HCT116 (cell line): ENCODE data around the gene GPX8. TPM values are rescaled to one million over a fixed set of nuclear protein-coding genes. Genes with fewer than 3 reads are reported as not detected.

Source experiments
- ATAC-seq: fragments of 200-7000 bp; cut with Tn5 transposase; 2 replicates; pipeline ENCODE4 v1.9.1; 2020; ENCODE audit warnings: mild to moderate bottlenecking, moderate library complexity
- BruUV-seq: library from RNA; stranded (reverse); fragments of 400-500 nt; replicated peaks from 2 replicates; lab custom pipeline; 2021; lab: Mats Ljungman, UMichigan
- CTCF ChIA-PET: fragments of 300-600 bp; sonication (Branson Sonifier 250); formaldehyde crosslinking; loops from one replicate; lab custom pipeline; 2021; ENCODE audit warnings: antibody characterized with exemption; lab: Charles Lee
- POLR2A ChIA-PET: fragments of 300-600, 350-600 bp; sonication (Branson Sonifier 250); formaldehyde crosslinking; loops from one replicate; lab custom pipeline; 2021; ENCODE audit warnings: antibody characterized with exemption; lab: Charles Lee
- RAD21 ChIA-PET, 2 experiments: fragments of 300-600 bp; sonication (Branson Sonifier 250); formaldehyde crosslinking; loops; one replicate each; lab custom pipeline; 2023; ENCODE audit warnings: low total read pairs in 2 of 2; ENCODE audit not compliant: uncharacterized antibody in 2 of 2, unreplicated experiment in 2 of 2, low non-redundant PET in 1 of 2; lab: Charles Lee
- DNase-seq: peaks from one replicate; pipeline ENCODE4 v3.0.0-alpha.2; 2010; ENCODE audit warnings: low read depth, low spot score
- H2AFZ ChIP-seq: fragments of 200-600 bp; shearing (Covaris generic), sonication (generic); 2 replicates; pipeline ENCODE4 v1.6.1; 2017; ENCODE audit warnings: low read depth, mixed run types, mixed read lengths, antibody characterized with exemption, low read length; ENCODE audit not compliant: poor library complexity, severe bottlenecking
- H3K27ac ChIP-seq: 2 replicates; pipeline ENCODE4 v1.5.1; 2012; ENCODE audit warnings: low read depth, low read length
- H3K27me3 ChIP-seq: fragments of 200-600 bp; sonication (generic); 2 replicates; pipeline ENCODE4 v1.6.1; 2016; ENCODE audit warnings: mixed run types, low read length, mixed read lengths; ENCODE audit not compliant: insufficient read depth
- H3K36me3 ChIP-seq, 2 experiments: fragments of 200-500 bp in 1 of 2; fragments of 200-600 bp in 1 of 2; sonication (Bioruptor generic) in 1 of 2; sonication (generic) in 1 of 2; 2 replicates each; pipeline versions ENCODE4 v1.5.1 to v1.6.1; 2014 to 2016; ENCODE audit warnings: low read length in 2 of 2, inconsistent platforms in 1 of 2, mixed read lengths in 1 of 2, mixed run types in 1 of 2; ENCODE audit not compliant: insufficient read depth in 2 of 2, control insufficient read depth in 1 of 2
- H3K4me1 ChIP-seq, 2 experiments: fragments of 200-600 bp in 1 of 2; sonication (generic) in 1 of 2; 2 replicates each; pipeline versions ENCODE4 v1.5.1 to v1.6.1; 2012 to 2017; ENCODE audit warnings: low read length in 2 of 2, inconsistent platforms in 1 of 2, mild to moderate bottlenecking in 1 of 2, mixed read lengths in 1 of 2, mixed run types in 1 of 2, moderate library complexity in 1 of 2; ENCODE audit not compliant: insufficient read depth in 2 of 2, control insufficient read depth in 1 of 2
- H3K4me2 ChIP-seq: fragments of 200-600 bp; sonication (generic); 2 replicates; pipeline ENCODE4 v1.6.1; 2017; ENCODE audit warnings: mixed run types, low read length, mixed read lengths
- H3K4me3 ChIP-seq, 2 experiments: fragments of 200-600 bp in 1 of 2; sonication (generic) in 1 of 2; replicated peaks in 1 of 2; 2 replicates each; pipeline ENCODE4 v1.5.1; 2011 to 2016; ENCODE audit warnings: low read length in 2 of 2, control low read depth in 1 of 2, low read depth in 1 of 2, mild to moderate bottlenecking in 1 of 2, mixed read lengths in 1 of 2, mixed run types in 1 of 2
- H3K79me2 ChIP-seq: fragments of 200-600 bp; sonication (generic); 2 replicates; pipeline ENCODE4 v1.6.1; 2017; ENCODE audit warnings: mild to moderate bottlenecking, mixed run types, low read length, moderate library complexity, mixed read lengths; ENCODE audit not compliant: insufficient read depth
- H3K9ac ChIP-seq: fragments of 200-600 bp; sonication (generic); 2 replicates; pipeline ENCODE4 v1.6.1; 2016; ENCODE audit warnings: low read length, mixed read lengths
- H3K9me2 ChIP-seq: fragments of 200-600 bp; sonication (generic), shearing (Covaris generic); 2 replicates; pipeline ENCODE4 v1.6.1; 2017; ENCODE audit warnings: mixed run types, mild to moderate bottlenecking, moderate library complexity; ENCODE audit not compliant: insufficient read depth
- H3K9me3 ChIP-seq, 2 experiments: fragments of 200-500 bp in 1 of 2; fragments of 200-600 bp in 1 of 2; sonication (Bioruptor generic) in 1 of 2; sonication (generic) in 1 of 2; 2 replicates each; pipeline ENCODE4 v1.6.1; 2014 to 2017; ENCODE audit warnings: low read length in 2 of 2, mixed read lengths in 2 of 2, inconsistent platforms in 1 of 2, low read depth in 1 of 2, mild to moderate bottlenecking in 1 of 2, mixed run types in 1 of 2, moderate library complexity in 1 of 2; ENCODE audit not compliant: control insufficient read depth in 1 of 2, insufficient read depth in 1 of 2
- H4K20me1 ChIP-seq: fragments of 200-600 bp; sonication (generic), shearing (Covaris generic); 2 replicates; pipeline ENCODE4 v1.6.1; 2017; ENCODE audit warnings: mixed run types, mild to moderate bottlenecking, moderate library complexity; ENCODE audit not compliant: insufficient read depth
- CEBPB ChIP-seq: IDR thresholded peaks from 2 replicates; pipeline ENCODE4 v1.6.1; 2012; ENCODE audit warnings: low read depth
- EGR1 ChIP-seq: IDR thresholded peaks from 2 replicates; pipeline ENCODE4 v1.6.1; 2012; ENCODE audit warnings: low read depth
- POLR2A ChIP-seq: IDR thresholded peaks from 2 replicates; pipeline ENCODE4 v1.7.0; 2011; ENCODE audit warnings: borderline replicate concordance; ENCODE audit not compliant: insufficient read depth, insufficient read length; ENCODE audit errors: extremely low read depth
- RAD21 ChIP-seq: IDR thresholded peaks from 2 replicates; pipeline ENCODE4 v1.6.1; 2012; ENCODE audit warnings: low read depth, mild to moderate bottlenecking
- SP1 ChIP-seq: IDR thresholded peaks from 2 replicates; pipeline ENCODE4 v1.6.1; 2012; ENCODE audit warnings: low read depth
- TCF7L2 ChIP-seq: IDR thresholded peaks from 2 replicates; pipeline ENCODE4 v1.7.0; 2011; ENCODE audit warnings: borderline replicate concordance, inconsistent platforms; ENCODE audit not compliant: insufficient read depth, insufficient read length; ENCODE audit errors: extremely low read depth
- YY1 ChIP-seq: IDR thresholded peaks from 2 replicates; pipeline ENCODE4 v1.6.1; 2011; ENCODE audit warnings: low read length, low read depth, moderate library complexity, mild to moderate bottlenecking; ENCODE audit not compliant: insufficient replicate concordance; ENCODE audit errors: extremely low read depth
- ZFX ChIP-seq: fragments of 450-650 bp; IDR thresholded peaks from 2 replicates; pipeline ENCODE4 v1.6.1; 2017
- intact Hi-C: fragments of 100-400 bp; cut with micrococcal nuclease; formaldehyde crosslinking; loops from 2 replicates; pipeline ENCODE4 v1.10.0; 2022
- total RNA-seq: library from RNA; stranded (reverse); gene quantifications from one replicate; pipeline ENCODE4 v1.2.1, GENCODE V29; 2021; ENCODE audit not compliant: unreplicated experiment
- TF ChIP-seq, protein P1 (sequence below), 3 experiments: fragments of 200-600 bp in 1 of 3; sonication (generic) in 1 of 3; IDR thresholded peaks in 2 of 3; conservative IDR thresholded peaks in 1 of 3; 2 replicates each; pipeline ENCODE4 v1.5.1; 2012 to 2017; ENCODE audit warnings: low read depth in 2 of 3, low read length in 2 of 3, antibody characterized with exemption in 1 of 3, borderline replicate concordance in 1 of 3, control low read depth in 1 of 3, mild to moderate bottlenecking in 1 of 3, mixed read lengths in 1 of 3, mixed run types in 1 of 3, moderate library complexity in 1 of 3; ENCODE audit not compliant: insufficient read depth in 1 of 3
- TF ChIP-seq, protein P2 (sequence below): IDR thresholded peaks from 2 replicates; pipeline ENCODE4 v1.6.1; 2011; ENCODE audit warnings: mild to moderate bottlenecking, low read length, moderate library complexity; ENCODE audit not compliant: insufficient replicate concordance; ENCODE audit errors: extremely low read depth

The GPX8 gene
- total RNA-seq, 1 experiment from 2014 or later: 36.5 TPM

DNA sequence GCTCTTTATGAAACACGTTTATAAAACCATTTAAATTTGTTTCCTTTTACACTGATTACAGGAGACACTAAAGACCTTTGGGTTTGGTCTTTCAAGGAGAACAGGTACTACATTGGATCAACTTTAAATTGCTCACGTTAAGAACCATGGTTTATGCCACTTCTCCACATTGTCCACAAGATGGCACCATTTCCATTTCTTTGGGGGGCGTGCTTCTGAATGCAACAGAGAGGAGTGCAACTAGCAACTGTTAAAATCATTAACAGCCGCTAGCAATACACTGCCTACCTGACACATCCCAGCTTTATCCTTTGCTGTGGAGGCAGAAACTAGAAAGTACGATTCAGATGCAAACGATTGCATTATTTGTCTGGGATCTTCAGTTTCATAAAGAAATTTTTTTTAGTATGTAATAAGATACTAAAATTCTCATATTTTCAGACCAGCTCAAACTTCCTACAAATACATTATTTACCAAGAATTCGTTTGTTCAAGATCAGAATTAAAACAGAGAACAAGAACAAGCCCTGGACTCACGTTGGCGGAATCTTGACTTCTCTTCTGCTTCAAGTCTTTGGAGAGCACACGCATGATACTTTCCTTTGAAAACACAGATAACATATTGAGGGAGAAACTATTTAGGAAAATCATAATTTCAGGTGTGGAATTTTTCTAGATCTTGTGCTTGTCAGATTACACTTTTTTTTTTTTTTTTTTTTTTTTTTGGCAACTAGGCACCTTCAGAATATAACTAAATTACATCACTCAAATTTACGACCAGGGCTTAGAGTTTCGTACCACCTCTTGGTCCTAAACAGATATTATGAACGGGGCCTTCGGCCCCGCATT lies 12.3 kb downstream of the GPX8 start:
- Histone ChIP-seq H3K79me2 (no peaks in the 10 kb centered on the region), H3K27me3 (no peaks in the 10 kb centered on the region), H3K9me2 (no peaks in the 10 kb centered on the region), H4K20me1 (no peaks in the 10 kb centered on the region; the same call in 1 of the 2 replicates), H3K9me3 (no peaks in the 10 kb centered on the region), H3K9ac (0 out of 2 replicates have a peak overlapping the region, but pooled peaks have one; percentile 11), H3K4me1 (peaks cover 14 to 37% of the 10 kb centered on the region in 2 experiments; a peak in 3 of 4 replicates), H3K4me3 (peak overlapping the region; percentile 33 to 49), H3K36me3 (no peaks in the 10 kb centered on the region), H3K27ac (no peak overlapping the region), H3K4me2 (peak overlapping the region; percentile 85), H2AFZ (peak overlapping the region; percentile 96)
- peak; percentile 42 for ATAC-seq
- RAD21 ChIA-PET: interaction anchor here in 1 of 2 experiments (0.9 kb wide), 1 partner anchor 236 kb away, joined by 4 read pairs; no protein-coding TSS in a partner anchor
- peak; percentile 85 for DNase-seq
- POLR2A ChIA-PET: interaction anchor here (1.1 kb wide), 1 partner anchor 13 kb away, joined by 3 read pairs; the partner anchor contains the start of gene GPX8
- no TSS peak for BruUV-seq
- CTCF ChIA-PET: interaction anchor here (0.9 to 3.3 kb wide), 5 partner anchors 13 to 1028 kb away, joined by 3 to 16 read pairs (median 14); partner anchors contain the start of genes CCNO and GPX8
- intact Hi-C loops: loop anchor here (1.0 to 10.0 kb wide), 8 partner anchors 55 to 1029 kb away; partner anchors contain the start of genes DHX29, IL6ST, MCIDAS and MTREX
- TF ChIP-seq POLR2A (no peak), TCF7L2 (no peak), SP1 (no peak), EGR1 (no peak), CEBPB (no peak), YY1 (no peak), RAD21 (peak; percentile 94), ZFX (no peak)
- TF ChIP-seq, protein P1, sequence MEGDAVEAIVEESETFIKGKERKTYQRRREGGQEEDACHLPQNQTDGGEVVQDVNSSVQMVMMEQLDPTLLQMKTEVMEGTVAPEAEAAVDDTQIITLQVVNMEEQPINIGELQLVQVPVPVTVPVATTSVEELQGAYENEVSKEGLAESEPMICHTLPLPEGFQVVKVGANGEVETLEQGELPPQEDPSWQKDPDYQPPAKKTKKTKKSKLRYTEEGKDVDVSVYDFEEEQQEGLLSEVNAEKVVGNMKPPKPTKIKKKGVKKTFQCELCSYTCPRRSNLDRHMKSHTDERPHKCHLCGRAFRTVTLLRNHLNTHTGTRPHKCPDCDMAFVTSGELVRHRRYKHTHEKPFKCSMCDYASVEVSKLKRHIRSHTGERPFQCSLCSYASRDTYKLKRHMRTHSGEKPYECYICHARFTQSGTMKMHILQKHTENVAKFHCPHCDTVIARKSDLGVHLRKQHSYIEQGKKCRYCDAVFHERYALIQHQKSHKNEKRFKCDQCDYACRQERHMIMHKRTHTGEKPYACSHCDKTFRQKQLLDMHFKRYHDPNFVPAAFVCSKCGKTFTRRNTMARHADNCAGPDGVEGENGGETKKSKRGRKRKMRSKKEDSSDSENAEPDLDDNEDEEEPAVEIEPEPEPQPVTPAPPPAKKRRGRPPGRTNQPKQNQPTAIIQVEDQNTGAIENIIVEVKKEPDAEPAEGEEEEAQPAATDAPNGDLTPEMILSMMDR (IDR thresholded peaks at IDR 0.05 in 2 of 3, conservative IDR thresholded peaks at IDR 0.05 in 1 of 3; ENCODE audit: borderline replicate concordance in 1 of 3, insufficient read depth in 1 of 3, low read depth in 2 of 3, low read length in 2 of 3): peak; percentile 68 to 87 (median 78)
- TF ChIP-seq, protein P2, sequence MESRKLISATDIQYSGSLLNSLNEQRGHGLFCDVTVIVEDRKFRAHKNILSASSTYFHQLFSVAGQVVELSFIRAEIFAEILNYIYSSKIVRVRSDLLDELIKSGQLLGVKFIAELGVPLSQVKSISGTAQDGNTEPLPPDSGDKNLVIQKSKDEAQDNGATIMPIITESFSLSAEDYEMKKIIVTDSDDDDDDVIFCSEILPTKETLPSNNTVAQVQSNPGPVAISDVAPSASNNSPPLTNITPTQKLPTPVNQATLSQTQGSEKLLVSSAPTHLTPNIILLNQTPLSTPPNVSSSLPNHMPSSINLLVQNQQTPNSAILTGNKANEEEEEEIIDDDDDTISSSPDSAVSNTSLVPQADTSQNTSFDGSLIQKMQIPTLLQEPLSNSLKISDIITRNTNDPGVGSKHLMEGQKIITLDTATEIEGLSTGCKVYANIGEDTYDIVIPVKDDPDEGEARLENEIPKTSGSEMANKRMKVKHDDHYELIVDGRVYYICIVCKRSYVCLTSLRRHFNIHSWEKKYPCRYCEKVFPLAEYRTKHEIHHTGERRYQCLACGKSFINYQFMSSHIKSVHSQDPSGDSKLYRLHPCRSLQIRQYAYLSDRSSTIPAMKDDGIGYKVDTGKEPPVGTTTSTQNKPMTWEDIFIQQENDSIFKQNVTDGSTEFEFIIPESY: no peak
